WERI-Rb-1 (cell line): ENCODE measurements around the gene NADSYN1.

Source experiments
- DNase-seq: peaks from one replicate; pipeline ENCODE4 v3.0.0-alpha.2; 2020
- H3K27ac ChIP-seq: fragments of 250-450 bp; sonication (Bioruptor Pico); 2 replicates; pipeline ENCODE4 v1.5.1; 2020; ENCODE audit warnings: mild to moderate bottlenecking, moderate library complexity
- H3K27me3 ChIP-seq: fragments of 250-450 bp; sonication (Bioruptor Pico); 2 replicates; pipeline ENCODE4 v1.5.1; 2021; ENCODE audit warnings: mild to moderate bottlenecking, low read depth, moderate library complexity; ENCODE audit not compliant: insufficient read depth, severe bottlenecking
- H3K36me3 ChIP-seq: fragments of 250-450 bp; sonication (Bioruptor Pico); 2 replicates; pipeline ENCODE4 v1.5.1; 2020; ENCODE audit warnings: mild to moderate bottlenecking, moderate library complexity
- H3K4me3 ChIP-seq: 2 replicates; pipeline ENCODE4 v1.5.1; 2011; ENCODE audit warnings: low read depth, mild to moderate bottlenecking, control low read depth, low read length
- H3K9me3 ChIP-seq: fragments of 250-450 bp; sonication (Bioruptor Pico); 2 replicates; pipeline ENCODE4 v1.5.1; 2021; ENCODE audit warnings: mild to moderate bottlenecking, moderate library complexity; ENCODE audit not compliant: severe bottlenecking
- TF ChIP-seq, protein P1 (sequence below): IDR thresholded peaks from 2 replicates; pipeline ENCODE4 v1.5.1; 2011; ENCODE audit warnings: low read depth, mild to moderate bottlenecking, control low read depth, inconsistent platforms, low read length

Gene NADSYN1

DNA sequence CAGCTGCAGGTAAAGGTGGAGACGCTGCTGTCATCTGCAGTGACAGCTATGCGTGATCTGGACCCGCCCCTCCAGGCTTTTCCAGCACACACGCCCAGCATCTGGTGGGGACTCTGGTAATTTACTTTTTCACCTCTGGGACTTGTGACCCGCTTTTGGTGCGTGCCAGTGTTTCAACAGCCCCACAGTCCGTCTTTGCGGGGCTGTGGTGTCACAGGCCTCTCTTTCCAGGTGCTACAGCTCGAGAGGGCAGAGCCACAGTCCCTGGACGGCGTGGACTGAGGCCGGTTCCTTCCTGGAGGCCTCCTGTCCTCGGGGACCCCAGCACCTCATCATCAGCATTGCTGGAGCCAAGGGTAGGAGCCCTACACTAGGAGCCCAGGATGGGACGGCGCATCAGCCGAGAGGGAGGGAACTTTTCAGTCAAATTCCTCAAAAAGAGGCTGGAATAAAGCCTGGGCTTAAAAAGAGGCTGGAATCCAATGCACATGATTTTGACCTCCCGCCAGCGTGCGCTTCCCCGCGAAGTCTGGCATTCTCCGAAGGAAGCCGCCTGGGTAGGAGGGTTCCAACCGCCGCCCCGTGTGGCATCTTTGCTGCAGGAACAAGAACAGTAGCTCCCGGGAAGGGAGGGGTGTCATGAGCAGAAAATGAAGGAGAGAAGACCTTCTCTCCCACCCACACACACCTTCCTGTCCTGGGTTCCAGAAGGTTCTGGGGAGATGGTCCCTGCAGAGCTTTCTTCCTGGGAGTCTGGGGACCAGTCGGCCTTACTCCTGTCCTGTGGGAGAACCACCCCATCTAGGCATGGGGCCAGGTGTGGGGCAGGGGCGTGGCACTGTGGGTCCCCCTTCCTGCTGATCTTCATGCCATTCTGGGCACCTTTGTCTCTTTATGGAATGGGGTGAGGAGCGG is 48.3 kb downstream of the NADSYN1 start:
- H3K9me3 ChIP-seq: no peaks in the 10 kb centered on the region
- no peak overlapping the region for H3K27ac ChIP-seq
- H3K4me3 ChIP-seq: no peak overlapping the region
- no peaks in the 10 kb centered on the region for H3K27me3 ChIP-seq
- no peak for DNase-seq
- peaks cover 18% of the 10 kb centered on the region for H3K36me3 ChIP-seq
- TF ChIP-seq, protein P1, sequence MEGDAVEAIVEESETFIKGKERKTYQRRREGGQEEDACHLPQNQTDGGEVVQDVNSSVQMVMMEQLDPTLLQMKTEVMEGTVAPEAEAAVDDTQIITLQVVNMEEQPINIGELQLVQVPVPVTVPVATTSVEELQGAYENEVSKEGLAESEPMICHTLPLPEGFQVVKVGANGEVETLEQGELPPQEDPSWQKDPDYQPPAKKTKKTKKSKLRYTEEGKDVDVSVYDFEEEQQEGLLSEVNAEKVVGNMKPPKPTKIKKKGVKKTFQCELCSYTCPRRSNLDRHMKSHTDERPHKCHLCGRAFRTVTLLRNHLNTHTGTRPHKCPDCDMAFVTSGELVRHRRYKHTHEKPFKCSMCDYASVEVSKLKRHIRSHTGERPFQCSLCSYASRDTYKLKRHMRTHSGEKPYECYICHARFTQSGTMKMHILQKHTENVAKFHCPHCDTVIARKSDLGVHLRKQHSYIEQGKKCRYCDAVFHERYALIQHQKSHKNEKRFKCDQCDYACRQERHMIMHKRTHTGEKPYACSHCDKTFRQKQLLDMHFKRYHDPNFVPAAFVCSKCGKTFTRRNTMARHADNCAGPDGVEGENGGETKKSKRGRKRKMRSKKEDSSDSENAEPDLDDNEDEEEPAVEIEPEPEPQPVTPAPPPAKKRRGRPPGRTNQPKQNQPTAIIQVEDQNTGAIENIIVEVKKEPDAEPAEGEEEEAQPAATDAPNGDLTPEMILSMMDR: no peak

DNA sequence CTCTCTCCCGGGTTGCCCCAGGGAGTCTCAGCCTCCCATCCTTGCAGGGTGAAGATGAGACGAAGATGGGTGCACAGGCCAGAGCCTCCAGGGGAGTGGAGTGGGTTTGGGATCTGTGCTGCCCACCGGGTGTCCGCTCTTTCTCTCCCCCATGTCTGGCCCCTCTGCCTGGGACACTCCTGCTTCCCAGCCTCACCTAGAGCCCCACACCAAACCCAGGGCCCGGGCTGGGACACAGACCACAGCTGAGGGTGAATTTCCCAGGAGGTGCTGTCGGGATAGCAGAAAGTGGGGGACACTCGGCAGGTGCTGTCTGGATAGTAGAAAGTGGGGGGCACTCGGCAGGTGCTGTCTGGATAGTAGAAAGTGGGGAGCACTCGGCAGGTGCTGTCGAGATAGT is 49.0 kb downstream of the NADSYN1 start:
- Histone ChIP-seq H3K36me3 (peaks cover 18% of the 10 kb centered on the region), H3K9me3 (no peaks in the 10 kb centered on the region), H3K27me3 (no peaks in the 10 kb centered on the region), H3K27ac (no peak overlapping the region), H3K4me3 (no peak overlapping the region)
- DNase-seq: no peak
- TF ChIP-seq, protein P1: no peak

DNA sequence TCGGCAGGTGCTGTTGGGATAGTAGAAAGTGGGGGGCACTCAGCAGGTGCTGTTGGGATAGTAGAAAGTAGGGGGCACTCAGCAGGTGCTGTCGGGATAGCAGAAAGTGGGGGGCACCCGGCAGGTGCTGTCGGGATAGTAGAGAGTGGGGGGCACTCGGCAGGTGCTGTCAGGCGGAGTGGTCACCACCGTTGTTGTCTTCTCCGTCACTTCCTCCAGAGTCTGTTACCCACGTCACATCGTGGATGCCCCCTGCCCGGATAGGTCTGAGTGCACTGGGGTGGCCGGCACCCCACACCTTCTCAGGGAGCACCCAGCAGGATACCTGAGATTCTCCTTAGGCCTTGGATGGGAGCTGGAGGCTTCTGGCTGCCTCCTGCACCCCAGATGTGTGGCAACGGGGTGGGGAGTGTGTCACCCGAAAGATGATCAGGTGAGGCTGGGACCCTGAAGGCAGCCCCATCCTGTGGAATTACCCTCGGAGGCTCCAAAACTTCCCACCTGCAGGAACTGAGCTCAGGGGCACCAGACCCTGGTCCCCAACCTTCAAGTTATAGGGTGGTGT is 50.0 kb downstream of the NADSYN1 start:
- DNase-seq: no peak
- TF ChIP-seq, protein P1: no peak
- no peak overlapping the region for H3K27ac ChIP-seq
- H3K4me3 ChIP-seq: no peak overlapping the region
- H3K36me3 ChIP-seq: peaks cover 18% of the 10 kb centered on the region
- H3K27me3 ChIP-seq: no peaks in the 10 kb centered on the region
- H3K9me3 ChIP-seq: no peaks in the 10 kb centered on the region

DNA sequence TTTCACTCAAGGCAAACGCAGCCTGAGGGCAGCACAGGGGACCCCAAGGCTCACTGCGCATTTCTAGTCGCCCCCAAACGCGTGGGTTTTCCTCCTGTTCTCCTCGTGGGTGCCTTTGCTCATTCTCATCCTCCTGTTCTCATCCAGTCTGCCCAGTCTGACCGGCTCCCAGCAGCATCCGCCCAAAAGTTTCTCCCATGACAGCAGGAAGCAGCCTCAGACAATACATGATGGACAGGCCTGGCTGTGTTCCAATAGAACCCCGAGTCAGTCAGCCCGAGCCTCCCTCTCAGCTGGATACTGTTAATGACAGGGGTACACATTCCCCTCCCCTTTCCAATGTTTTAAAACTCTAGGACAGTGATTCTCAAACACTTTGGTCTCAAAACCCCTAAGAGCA is 51.5 kb downstream of the NADSYN1 start:
- no peak overlapping the region for H3K4me3 ChIP-seq
- no peaks in the 10 kb centered on the region for H3K27me3 ChIP-seq
- H3K36me3 ChIP-seq: peaks cover 6% of the 10 kb centered on the region; the same call in 1 of the 2 replicates
- no peak overlapping the region for H3K27ac ChIP-seq
- TF ChIP-seq, protein P1: no peak
- H3K9me3 ChIP-seq: no peaks in the 10 kb centered on the region
- no peak for DNase-seq

DNA sequence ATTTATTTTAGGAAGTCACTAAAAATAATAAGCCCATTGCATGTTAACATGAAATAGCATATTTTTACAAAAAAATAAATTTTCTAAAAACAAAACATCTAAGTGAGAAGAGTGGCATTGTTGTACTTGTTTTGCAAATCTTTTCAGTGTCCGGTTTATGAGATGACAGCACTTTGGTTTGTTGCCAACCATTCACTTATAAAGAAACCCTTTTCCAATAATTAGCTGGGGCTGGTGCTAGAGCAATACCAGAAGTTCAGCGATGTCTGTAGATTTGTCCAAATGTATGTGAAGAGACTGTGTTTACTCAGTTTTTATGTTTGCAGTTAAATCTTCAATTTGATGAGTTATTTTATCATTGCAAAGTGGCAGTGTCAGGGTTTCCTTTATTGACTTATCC is 52.0 kb downstream of the NADSYN1 start:
- Histone ChIP-seq H3K36me3 (peaks cover 1% of the 10 kb centered on the region; the same call in 1 of the 2 replicates), H3K27me3 (no peaks in the 10 kb centered on the region), H3K4me3 (no peak overlapping the region), H3K27ac (no peak overlapping the region), H3K9me3 (peaks cover 3% of the 10 kb centered on the region)
- TF ChIP-seq, protein P1: no peak
- DNase-seq: no peak
